OCI-LY7 (cell line): ENCODE data around the gene MAGI1. TPM values are rescaled to one million over a fixed set of nuclear protein-coding genes. Genes with fewer than 3 reads are reported as not detected.

Source experiments
- BruUV-seq: library from RNA; stranded (reverse); fragments of 400-500 nt; replicated peaks from 2 replicates; lab custom pipeline; 2021; lab: Mats Ljungman, UMichigan
- CTCF ChIA-PET: fragments of 300-600 bp; sonication (Branson Sonifier 250); formaldehyde crosslinking; loops from one replicate; lab custom pipeline; 2022; ENCODE audit warnings: antibody characterized with exemption; ENCODE audit not compliant: unreplicated experiment; lab: Charles Lee
- POLR2A ChIA-PET: fragments of 300-600 bp; sonication (Branson Sonifier 250); formaldehyde crosslinking; loops from one replicate; lab custom pipeline; 2022; ENCODE audit warnings: antibody characterized with exemption; lab: Charles Lee
- DNase-seq: peaks from one replicate; pipeline ENCODE4 v3.0.0-alpha.2; 2015; ENCODE audit warnings: low spot score
- H2AFZ ChIP-seq: fragments of 200-600 bp; sonication (generic), shearing (Covaris generic); 2 replicates; pipeline ENCODE4 v1.6.1; 2014; ENCODE audit warnings: mild to moderate bottlenecking, antibody characterized with exemption, low read length, moderate library complexity
- H3K27ac ChIP-seq: fragments of 200-600 bp; sonication (generic); 2 replicates; pipeline ENCODE4 v1.5.1; 2014; ENCODE audit warnings: mixed run types, low read depth, mild to moderate bottlenecking, moderate library complexity, low read length, inconsistent platforms; ENCODE audit not compliant: poor library complexity, severe bottlenecking
- H3K36me3 ChIP-seq: fragments of 200-600 bp; sonication (generic); 2 replicates; pipeline ENCODE4 v1.6.1; 2014; ENCODE audit warnings: mild to moderate bottlenecking, antibody characterized with exemption, low read length, moderate library complexity, mixed read lengths; ENCODE audit not compliant: insufficient read depth
- H3K4me1 ChIP-seq: fragments of 200-600 bp; sonication (generic); 2 replicates; pipeline ENCODE4 v1.5.1; 2014; ENCODE audit warnings: mild to moderate bottlenecking, low read length; ENCODE audit not compliant: insufficient read depth, poor library complexity, severe bottlenecking
- H3K4me2 ChIP-seq: fragments of 200-600 bp; sonication (generic); 2 replicates; pipeline ENCODE4 v1.6.1; 2014; ENCODE audit warnings: mild to moderate bottlenecking, low read length
- H3K4me3 ChIP-seq: fragments of 200-600 bp; sonication (generic); 2 replicates; pipeline ENCODE4 v1.5.1; 2014; ENCODE audit warnings: mild to moderate bottlenecking, low read depth, low read length; ENCODE audit not compliant: poor library complexity, severe bottlenecking
- H3K79me2 ChIP-seq: fragments of 200-600 bp; sonication (generic); 2 replicates; pipeline ENCODE4 v1.6.1; 2016; ENCODE audit warnings: low read depth, mild to moderate bottlenecking, low read length, moderate library complexity, mixed read lengths; ENCODE audit not compliant: insufficient read depth
- H3K9me2 ChIP-seq: fragments of 200-600 bp; sonication (generic); 2 replicates; pipeline ENCODE4 v1.6.1; 2016; ENCODE audit warnings: mild to moderate bottlenecking, low read length, mixed read lengths; ENCODE audit not compliant: insufficient read depth
- H3K9me3 ChIP-seq: fragments of 200-600 bp; sonication (generic); 2 replicates; pipeline ENCODE4 v1.6.1; 2014; ENCODE audit warnings: mild to moderate bottlenecking, mixed run types, low read length, mixed read lengths
- H4K20me1 ChIP-seq: fragments of 200-600 bp; sonication (generic); 2 replicates; pipeline ENCODE4 v1.6.1; 2014; ENCODE audit warnings: mild to moderate bottlenecking, antibody characterized with exemption, low read length, moderate library complexity, mixed read lengths; ENCODE audit not compliant: insufficient read depth
- CTCF ChIP-seq: fragments of 200-600 bp; sonication (generic); conservative IDR thresholded peaks from 2 replicates; pipeline ENCODE4 v1.5.1; 2014; ENCODE audit warnings: mild to moderate bottlenecking, antibody characterized with exemption, low read length, moderate library complexity, mixed read lengths
- EZH2phosphoT487 ChIP-seq: fragments of 200-600 bp; sonication (generic); IDR thresholded peaks from 2 replicates; pipeline ENCODE4 v1.6.1; 2018; ENCODE audit warnings: low read depth, borderline replicate concordance, mild to moderate bottlenecking, mixed run types, antibody characterized with exemption, low read length, moderate library complexity, mixed read lengths
- intact Hi-C: fragments of 100-400 bp; cut with micrococcal nuclease; formaldehyde crosslinking; loops from one replicate; pipeline ENCODE4 v1.10.0; 2022; ENCODE audit not compliant: unreplicated experiment
- total RNA-seq, 2 experiments: library from RNA; depleted of rRNA in 1 of 2; stranded (reverse); fragments of >200 nt in 1 of 2; shearing (Covaris generic) in 1 of 2; gene quantifications; 2 replicates each; pipeline ENCODE4 v1.2.3, GENCODE V29; 2014 to 2022

MAGI1 gene
- total RNA-seq, 2 experiments from 2014 or later = 0.63 to 2.5 TPM

GRCh38 chr3:65532215-65532614 is 506.5 kb downstream of the MAGI1 start:
- Histone ChIP-seq H3K4me1 (no peaks in the 10 kb centered on the region), H3K9me3 (no peaks in the 10 kb centered on the region), H3K4me3 (no peak overlapping the region), H3K4me2 (no peak overlapping the region), H3K27ac (no peak overlapping the region), H4K20me1 (no peaks in the 10 kb centered on the region), H3K79me2 (no peaks in the 10 kb centered on the region), H3K9me2 (no peaks in the 10 kb centered on the region), H3K36me3 (no peaks in the 10 kb centered on the region), H2AFZ (no peak overlapping the region)
- no TSS peak for BruUV-seq
- CTCF ChIA-PET = no interaction called here
- POLR2A ChIA-PET = interaction anchor here (1.1 kb wide), 1 partner anchor 12 kb away, joined by 3 read pairs; no protein-coding TSS in a partner anchor
- TF ChIP-seq EZH2phosphoT487 (no peak), CTCF (no peak)
- no peak for DNase-seq
- intact Hi-C loops = no loop called here

GRCh38 chr3:65531499-65531898 is 507.2 kb downstream of the MAGI1 start:
- Histone ChIP-seq H3K79me2 (no peaks in the 10 kb centered on the region), H3K27ac (no peak overlapping the region)
- POLR2A ChIA-PET = no interaction called here

More at GRCh38 chr3:65531499-65531898, 507.2 kb downstream of the MAGI1 start:
- Histone ChIP-seq H3K4me2 (no peak overlapping the region), H4K20me1 (no peaks in the 10 kb centered on the region), H3K4me1 (no peaks in the 10 kb centered on the region), H3K4me3 (no peak overlapping the region), H3K9me2 (no peaks in the 10 kb centered on the region), H3K36me3 (no peaks in the 10 kb centered on the region), H3K9me3 (no peaks in the 10 kb centered on the region), H2AFZ (no peak overlapping the region)
- no TSS peak for BruUV-seq
- TF ChIP-seq CTCF = no peak
- no peak for TF ChIP-seq EZH2phosphoT487
- no peak for DNase-seq
- CTCF ChIA-PET = no interaction called here
- intact Hi-C loops = no loop called here
